Activated gamma-delta T cell (primary cell): ENCODE measurements around the gene CREB3L2.
"Not testable (repeated sequence)": the region's sequence is repeated elsewhere in the genome, so short reads cannot be mapped to it uniquely, and the experiment has no call there.

Source experiments
- DNase-seq: peaks from one replicate; lab custom pipeline; 2025; lab: John Stamatoyannopoulos, UW

CREB3L2 gene

GRCh38 chr7:137838706-137839315 lies 163.1 kb downstream of the CREB3L2 start:
- no peak for DNase-seq

GRCh38 chr7:137836541-137836940 lies 165.3 kb downstream of the CREB3L2 start:
- DNase-seq = no peak

GRCh38 chr7:137836113-137836509 lies 165.8 kb downstream of the CREB3L2 start:
- DNase-seq = no peak

- DNase-seq = no peak
Observed at GRCh38 chr7:137835486-137836112, 166.3 kb downstream of the CREB3L2 start.

- DNase-seq = no peak
Observed at GRCh38 chr7:137834552-137834951, 167.3 kb downstream of the CREB3L2 start.

GRCh38 chr7:137832990-137833389 lies 168.9 kb downstream of the CREB3L2 start:
- DNase-seq = not testable (repeated sequence)

- DNase-seq = no peak
Observed at GRCh38 chr7:137832382-137832781, 169.5 kb downstream of the CREB3L2 start.

GRCh38 chr7:137831555-137831954 lies 170.3 kb downstream of the CREB3L2 start:
- DNase-seq = not testable (repeated sequence)

GRCh38 chr7:137829337-137829992 lies 172.4 kb downstream of the CREB3L2 start:
- DNase-seq = no peak

- no peak for DNase-seq
Observed at GRCh38 chr7:137828456-137828855, 173.4 kb downstream of the CREB3L2 start.

GRCh38 chr7:137825489-137825888 lies 176.4 kb downstream of the CREB3L2 start:
- no peak for DNase-seq
